Activated T-helper 2 cell treated with anti-CD3 and anti-CD28 coated beads, Interferon-gamma antibody, Interleukin-2, Interleukin-4, amounts not matched to agents 10 μg/mL and 5 μg/mL and 100 μg/mL, durations not matched to agents 14 hours and 24 hours and 36 hours (primary cell): ENCODE data around the gene SMARCAL1. TPM values are rescaled to one million over a fixed set of nuclear protein-coding genes. Genes with fewer than 3 reads are reported as not detected.

Source experiments
- DNase-seq: peaks from one replicate; pipeline ENCODE4 v3.0.0; 2021; ENCODE audit warnings: low spot score
- H3K27ac Mint-ChIP-seq: one replicate; pipeline ENCODE4 v1.8.0; 2021; ENCODE audit warnings: mixed read lengths
- H3K27me3 Mint-ChIP-seq: one replicate; pipeline ENCODE4 v1.8.0; 2021; ENCODE audit warnings: low read depth, mixed read lengths
- H3K36me3 Mint-ChIP-seq: one replicate; pipeline ENCODE4 v1.8.0; 2021; ENCODE audit warnings: low read depth, mixed read lengths
- H3K4me1 Mint-ChIP-seq: one replicate; pipeline ENCODE4 v1.8.0; 2021; ENCODE audit warnings: low read depth, mixed read lengths
- H3K4me3 Mint-ChIP-seq: one replicate; pipeline ENCODE4 v1.8.0; 2021; ENCODE audit warnings: low read depth, mild to moderate bottlenecking, moderate library complexity, mixed read lengths
- H3K9me3 Mint-ChIP-seq: one replicate; pipeline ENCODE4 v1.8.0; 2021; ENCODE audit warnings: mixed read lengths
- intact Hi-C: fragments of 100-400 bp; cut with micrococcal nuclease; formaldehyde crosslinking; loops from one replicate; pipeline ENCODE4 v1.15.1; 2023
- total RNA-seq: library from RNA; stranded (reverse); gene quantifications from 2 replicates; pipeline ENCODE4 v1.2.3, GENCODE V29; 2022

Gene SMARCAL1
- total RNA-seq, 1 donor from 2014 or later, result 32.8 TPM

DNA sequence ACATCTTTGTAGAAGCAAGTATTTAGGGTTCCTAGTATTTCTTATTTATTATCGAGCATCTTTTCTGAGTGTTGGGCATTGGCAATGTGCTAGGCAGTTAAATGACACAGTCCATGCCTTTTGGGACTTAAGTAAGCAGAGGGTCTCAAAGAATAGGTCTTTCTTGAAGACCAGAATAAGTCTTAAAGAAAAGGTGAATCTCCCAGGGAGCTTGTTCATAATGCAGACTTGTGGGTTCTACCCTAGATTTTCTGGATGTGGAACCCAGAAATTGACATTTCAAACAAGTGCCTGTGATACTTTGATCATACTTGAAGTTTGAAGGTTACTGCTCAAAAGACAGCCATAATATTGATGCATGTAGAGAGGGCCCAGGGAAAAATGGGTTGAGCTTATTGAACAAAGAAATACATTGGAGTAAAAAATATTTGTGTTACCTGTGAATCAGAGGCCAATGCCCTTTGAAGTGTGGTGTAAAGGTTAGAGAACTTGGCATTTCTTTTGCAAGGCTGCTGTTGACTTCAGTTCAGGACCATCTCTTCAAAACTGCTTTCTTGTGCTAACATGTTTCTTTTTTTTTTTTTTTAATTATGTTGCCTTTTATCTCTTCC, 110.7 kb downstream of the SMARCAL1 start:
- no peaks in the 10 kb centered on the region for H3K36me3 Mint-ChIP-seq
- no peaks in the 10 kb centered on the region for H3K27me3 Mint-ChIP-seq
- no peak overlapping the region for H3K4me3 Mint-ChIP-seq
- H3K4me1 Mint-ChIP-seq, result no peaks in the 10 kb centered on the region
- intact Hi-C loops, result no loop called here
- H3K9me3 Mint-ChIP-seq, result no peaks in the 10 kb centered on the region
- no peak for DNase-seq
- H3K27ac Mint-ChIP-seq, result no peak overlapping the region

DNA sequence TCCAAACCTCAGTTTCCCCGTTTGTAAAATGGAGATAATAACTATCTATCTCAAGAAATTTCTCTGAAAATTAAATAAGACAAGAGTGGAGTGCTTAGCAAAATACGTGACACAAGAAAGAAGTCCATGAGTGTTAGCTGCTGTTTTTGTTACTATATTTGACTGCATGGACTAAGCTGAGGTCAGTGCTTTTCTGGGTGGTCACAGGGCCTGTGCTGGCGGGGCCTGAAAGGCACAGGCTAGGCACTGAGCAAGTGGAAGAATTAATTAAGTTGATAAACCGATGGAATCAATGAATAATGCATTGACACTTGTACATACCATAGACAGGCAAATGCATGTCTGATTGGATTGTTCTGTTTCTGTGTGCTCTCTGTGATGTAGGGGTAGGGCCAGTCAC, 113.7 kb downstream of the SMARCAL1 start:
- H3K27ac Mint-ChIP-seq, result no peak overlapping the region
- intact Hi-C loops, result no loop called here
- no peaks in the 10 kb centered on the region for H3K4me1 Mint-ChIP-seq
- H3K9me3 Mint-ChIP-seq, result no peaks in the 10 kb centered on the region
- no peaks in the 10 kb centered on the region for H3K36me3 Mint-ChIP-seq
- DNase-seq, result no peak
- no peaks in the 10 kb centered on the region for H3K27me3 Mint-ChIP-seq
- H3K4me3 Mint-ChIP-seq, result no peak overlapping the region

DNA sequence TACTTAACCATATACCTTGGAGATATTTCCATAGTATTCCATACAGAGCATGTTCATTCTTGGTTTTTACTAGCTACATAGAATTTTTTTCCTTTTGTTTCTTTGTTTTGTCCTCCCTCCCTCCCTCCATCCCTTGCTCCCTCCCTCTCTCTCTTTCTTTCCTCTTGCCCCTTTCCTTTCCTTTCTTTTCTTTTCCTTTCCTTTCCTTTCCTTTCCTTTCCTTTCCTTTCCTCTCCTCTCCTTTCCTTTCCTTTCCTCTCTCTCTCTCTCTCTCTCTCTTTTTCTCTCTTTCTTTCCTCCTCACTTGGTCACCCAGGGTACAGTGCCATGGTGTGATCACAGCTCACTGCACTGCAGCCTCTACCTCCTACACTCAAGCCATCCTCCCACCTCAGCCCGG, 114.7 kb downstream of the SMARCAL1 start:
- Mint-ChIP-seq H3K9me3 (no peaks in the 10 kb centered on the region), H3K36me3 (no peaks in the 10 kb centered on the region), H3K27ac (no peak overlapping the region), H3K27me3 (no peaks in the 10 kb centered on the region), H3K4me1 (no peaks in the 10 kb centered on the region), H3K4me3 (no peak overlapping the region)
- intact Hi-C loops, result no loop called here
- no peak for DNase-seq

DNA sequence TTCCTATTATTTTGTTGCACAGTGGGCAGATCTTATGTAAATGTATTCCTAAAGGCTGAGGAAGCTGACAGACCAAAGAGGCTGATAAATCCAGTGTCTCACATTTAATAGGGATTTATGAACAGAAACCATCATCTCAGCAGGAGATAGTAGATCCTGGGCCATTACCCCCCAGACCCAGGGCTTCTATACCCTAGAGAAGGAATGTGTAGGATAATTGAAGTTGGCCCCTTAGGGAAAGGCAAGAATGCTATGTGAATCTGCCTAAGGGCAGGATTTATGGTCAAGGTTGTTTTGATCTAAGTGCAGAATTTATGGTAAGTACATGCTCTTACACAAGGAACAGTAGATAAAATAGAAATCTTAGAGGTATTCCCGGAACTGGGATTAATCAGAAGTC, 115.3 kb downstream of the SMARCAL1 start:
- no peak for DNase-seq
- intact Hi-C loops, result no loop called here
- H3K4me1 Mint-ChIP-seq, result no peaks in the 10 kb centered on the region
- H3K9me3 Mint-ChIP-seq, result no peaks in the 10 kb centered on the region
- no peak overlapping the region for H3K4me3 Mint-ChIP-seq
- H3K27me3 Mint-ChIP-seq, result no peaks in the 10 kb centered on the region
- no peak overlapping the region for H3K27ac Mint-ChIP-seq
- no peaks in the 10 kb centered on the region for H3K36me3 Mint-ChIP-seq

DNA sequence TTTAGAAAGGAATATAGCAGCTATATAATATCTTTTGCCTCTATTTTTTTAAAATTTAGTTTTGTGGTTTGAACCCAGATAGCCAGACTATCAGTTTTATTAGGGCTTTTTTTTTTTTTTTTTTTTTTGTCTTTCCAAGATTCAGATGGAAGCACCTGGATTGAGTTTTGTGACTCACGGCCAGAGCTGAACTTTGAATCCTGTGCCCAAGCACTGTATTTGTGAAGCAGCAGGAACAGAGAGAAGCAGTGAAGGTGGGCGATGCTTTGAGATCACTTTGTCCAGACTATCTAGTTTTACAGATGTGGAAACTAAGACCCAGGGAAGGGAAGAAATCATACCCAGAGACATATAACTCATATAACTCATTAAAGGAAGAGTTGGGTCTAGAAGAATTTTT, 120.3 kb downstream of the SMARCAL1 start:
- Mint-ChIP-seq H3K4me3 (no peak overlapping the region), H3K9me3 (no peaks in the 10 kb centered on the region), H3K27me3 (no peaks in the 10 kb centered on the region), H3K27ac (no peak overlapping the region), H3K36me3 (no peaks in the 10 kb centered on the region), H3K4me1 (peaks cover 4% of the 10 kb centered on the region)
- intact Hi-C loops, result no loop called here
- DNase-seq, result no peak

Other genes with a start within 250 kb of the SMARCAL1 start
- not detected in 2 replicates for gene MARCHF4, start 40.0 kb upstream of the SMARCAL1 start, total RNA-seq
- 3,117 and 3,296 TPM in 2 replicates for gene RPL37A, start 86.4 kb downstream of the SMARCAL1 start, total RNA-seq
- 30.1 and 32.5 TPM in 2 replicates for gene IGFBP2, start 220.9 kb downstream of the SMARCAL1 start, total RNA-seq